GM18517 (cell line): ENCODE measurements around the gene RGL4.
"Not testable (repeated sequence)": the region's sequence is repeated elsewhere in the genome, so short reads cannot be mapped to it uniquely, and the experiment has no call there.

Source experiments
- ATAC-seq: cut with Tn5 transposase; IDR thresholded peaks from one replicate; pipeline ENCODE4 v1.9.1; 2021; ENCODE audit warnings: mild to moderate bottlenecking, moderate library complexity; ENCODE audit not compliant: unreplicated experiment

The RGL4 gene

GRCh38 chr22:23728108-23728507, 37.3 kb downstream of the RGL4 start:
- ATAC-seq: not testable (repeated sequence)

DNA sequence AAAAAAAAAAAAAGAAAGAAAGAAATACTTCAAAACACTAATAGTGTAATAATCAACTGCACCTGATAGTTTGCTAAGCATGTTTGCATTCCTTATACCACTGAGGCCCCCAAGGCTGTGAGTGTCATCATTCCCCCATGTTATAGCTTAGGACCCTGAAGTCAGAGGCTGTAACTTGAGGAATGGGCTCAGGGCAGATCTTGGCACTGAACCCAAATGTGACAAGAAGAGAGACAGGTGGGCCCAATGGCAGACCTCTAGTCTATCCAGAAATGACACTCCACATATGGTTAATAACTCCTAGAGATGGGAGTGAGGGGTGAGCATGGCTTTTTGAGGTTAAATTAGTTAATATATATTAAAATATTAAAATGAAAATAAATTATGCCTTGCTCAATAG, 46.9 kb downstream of the RGL4 start:
- ATAC-seq: no peak

DNA sequence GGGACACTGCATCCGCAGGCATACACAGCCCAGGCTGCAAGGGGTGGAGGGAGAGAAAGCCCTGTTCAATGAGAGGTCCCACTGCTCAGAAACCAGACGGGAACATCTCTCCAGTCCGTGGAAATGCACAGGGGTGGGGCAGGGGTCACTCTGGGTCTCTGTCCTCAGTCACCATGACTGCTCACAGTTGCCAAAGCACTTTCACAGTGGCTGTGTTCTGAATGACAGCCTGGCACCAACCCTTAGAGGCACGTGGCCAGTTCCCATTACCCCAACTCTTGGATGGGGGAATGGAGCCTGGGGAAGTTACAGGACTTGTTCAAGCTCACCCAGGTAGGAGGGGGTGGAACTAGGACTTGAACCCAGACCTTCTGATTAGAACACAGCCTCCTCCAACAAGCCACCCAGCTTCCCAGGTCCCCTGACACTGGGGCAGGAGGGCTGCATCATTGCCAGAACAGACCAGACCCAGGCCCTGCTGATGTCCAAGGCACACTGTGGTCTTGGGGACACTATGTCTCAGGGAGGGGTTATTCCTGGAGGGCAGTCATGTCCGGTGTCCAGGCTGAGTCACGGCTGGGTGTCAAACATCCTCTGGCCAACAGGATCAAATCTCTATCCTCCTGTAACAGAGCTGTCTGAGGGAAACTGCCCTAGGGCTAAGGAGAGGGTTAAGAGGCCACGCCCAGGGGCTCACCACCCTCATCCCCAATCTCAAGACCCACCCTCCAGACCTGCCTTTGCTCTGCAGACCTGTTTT, 51.9 kb downstream of the RGL4 start:
- ATAC-seq: no peak

DNA sequence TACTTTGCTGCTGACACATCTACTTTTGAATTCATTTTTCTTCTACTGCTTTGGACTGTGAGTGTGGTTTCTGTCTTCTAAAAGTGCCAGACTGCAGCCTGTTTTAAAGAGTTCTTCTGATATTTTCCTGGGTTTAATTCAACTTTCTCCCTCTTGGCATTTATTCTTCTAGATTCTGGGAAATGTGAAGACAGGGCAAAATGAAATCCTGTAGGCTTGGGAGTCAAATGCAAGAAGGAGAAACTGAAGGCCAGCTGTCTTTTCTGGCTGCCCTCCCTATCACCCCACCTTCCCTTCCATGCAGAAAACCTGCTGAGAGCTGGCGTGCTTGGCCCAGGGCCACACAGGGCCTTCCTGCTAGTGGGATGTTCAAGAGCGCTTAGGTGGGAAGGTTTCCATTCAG, 52.5 kb downstream of the RGL4 start:
- ATAC-seq: no peak

- ATAC-seq: no peak
Observed at GRCh38 chr22:23744001-23744400, 53.2 kb downstream of the RGL4 start.

DNA sequence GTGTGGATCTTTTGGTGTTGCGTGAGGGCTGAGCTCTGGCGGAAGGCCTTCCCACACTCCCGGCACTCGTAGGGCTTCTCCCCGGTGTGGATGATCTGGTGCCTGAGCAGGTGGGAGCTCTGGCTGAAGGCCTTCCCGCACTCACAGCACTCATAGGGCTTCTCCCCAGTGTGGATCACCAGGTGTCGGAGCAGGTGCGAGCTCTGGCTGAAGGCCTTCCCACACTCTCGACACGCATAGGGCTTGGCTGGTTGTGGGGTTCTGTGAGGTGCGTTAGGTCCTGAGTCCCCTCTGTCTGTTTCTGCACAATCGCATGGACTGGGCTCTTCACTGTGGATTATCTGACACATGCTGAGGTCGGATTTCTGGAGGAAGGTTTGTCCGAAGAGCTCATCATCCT, 53.7 kb downstream of the RGL4 start:
- no peak for ATAC-seq

- no peak for ATAC-seq
Observed at GRCh38 chr22:23745791-23746190, 55.0 kb downstream of the RGL4 start.
